G401.6 (cell line): ENCODE results near the gene MLKL.
A peak's percentile ranks its signal among the peaks of the same experiment; 100 is the strongest.
"Not testable (repeated sequence)": the region's sequence is repeated elsewhere in the genome, so short reads cannot be mapped to it uniquely, and the experiment has no call there.

ENCODE experiments used
- FAIRE-seq: peaks from 2 replicates; lab custom pipeline; 2012; peaks lifted over from hg19 to GRCh38; lab: Jason Lieb, UNC

MLKL gene

GRCh38 chr16:74732707-74733350 lies 32.2 kb upstream of the MLKL start:
- FAIRE-seq = no peak

GRCh38 chr16:74731853-74732477 lies 31.3 kb upstream of the MLKL start:
- FAIRE-seq = no peak

GRCh38 chr16:74729783-74730683 lies 29.4 kb upstream of the MLKL start:
- FAIRE-seq = no peak

- FAIRE-seq = no peak
Observed at GRCh38 chr16:74727903-74728302, 27.2 kb upstream of the MLKL start.

- FAIRE-seq = no peak
Observed at GRCh38 chr16:74726716-74727115, 26.1 kb upstream of the MLKL start.

- FAIRE-seq = no peak
Observed at GRCh38 chr16:74725651-74726455, 25.2 kb upstream of the MLKL start.

GRCh38 chr16:74724820-74725549 lies 24.3 kb upstream of the MLKL start:
- no peak for FAIRE-seq

- no peak for FAIRE-seq
Observed at GRCh38 chr16:74723256-74723655, 22.6 kb upstream of the MLKL start.

GRCh38 chr16:74722156-74722555 lies 21.5 kb upstream of the MLKL start:
- FAIRE-seq = not testable (repeated sequence)

GRCh38 chr16:74721716-74722115 lies 21.1 kb upstream of the MLKL start:
- no peak for FAIRE-seq

GRCh38 chr16:74720579-74720978 lies 19.9 kb upstream of the MLKL start:
- FAIRE-seq = no peak

GRCh38 chr16:74718741-74719610 lies 18.3 kb upstream of the MLKL start:
- FAIRE-seq = no peak

- FAIRE-seq = no peak
Observed at GRCh38 chr16:74718140-74718539, 17.5 kb upstream of the MLKL start.

- no peak for FAIRE-seq
Observed at GRCh38 chr16:74717367-74717766, 16.7 kb upstream of the MLKL start.

- FAIRE-seq = no peak
Observed at GRCh38 chr16:74716355-74716754, 15.7 kb upstream of the MLKL start.

GRCh38 chr16:74713876-74714275 lies 13.2 kb upstream of the MLKL start:
- no peak for FAIRE-seq

GRCh38 chr16:74713325-74713724 lies 12.7 kb upstream of the MLKL start:
- no peak for FAIRE-seq

- FAIRE-seq = no peak
Observed at GRCh38 chr16:74711938-74712337, 11.3 kb upstream of the MLKL start.

GRCh38 chr16:74710401-74710800 lies 9.7 kb upstream of the MLKL start:
- no peak for FAIRE-seq

- FAIRE-seq = peak; percentile 82
Observed at GRCh38 chr16:74709441-74709877, 8.8 kb upstream of the MLKL start.

GRCh38 chr16:74700116-74700437 lies 585 bp downstream of the MLKL start:
- FAIRE-seq = no peak
